Neural cell (in vitro differentiated cells): ENCODE measurements around the gene JAZF1.

Source experiments
- EP300 ChIP-seq: fragments of 450-650 bp; conservative IDR thresholded peaks from 2 replicates; pipeline ENCODE4 v1.6.1; 2014; ENCODE audit warnings: antibody characterized with exemption, mild to moderate bottlenecking, moderate library complexity; ENCODE audit not compliant: poor library complexity, severe bottlenecking
- EZH2 ChIP-seq: fragments of 200-600, 300-800 bp; shearing (Covaris generic), sonication (generic); IDR thresholded peaks from 2 replicates; pipeline ENCODE4 v1.6.1; 2014; ENCODE audit warnings: antibody characterized with exemption, low read length, borderline replicate concordance, mild to moderate bottlenecking; ENCODE audit not compliant: insufficient read depth, poor library complexity, severe bottlenecking
- POLR2AphosphoS5 ChIP-seq: IDR thresholded peaks from 2 replicates; pipeline ENCODE4 v1.6.1; 2012
- RAD21 ChIP-seq: fragments of 450-650 bp; conservative IDR thresholded peaks from 2 replicates; pipeline ENCODE4 v1.6.1; 2014; ENCODE audit warnings: antibody characterized with exemption, mild to moderate bottlenecking, moderate library complexity
- TF ChIP-seq, protein P1 (sequence below): fragments of 450-650 bp; IDR thresholded peaks from 2 replicates; pipeline ENCODE4 v1.5.1; 2014; ENCODE audit warnings: antibody characterized with exemption, mild to moderate bottlenecking, moderate library complexity; ENCODE audit not compliant: poor library complexity, severe bottlenecking

GRCh38 chr7:28155964-28156363 is 24.6 kb downstream of the JAZF1 start:
- TF ChIP-seq POLR2AphosphoS5 (no peak), EZH2 (no peak), EP300 (no peak), RAD21 (no peak)
- TF ChIP-seq, protein P1, sequence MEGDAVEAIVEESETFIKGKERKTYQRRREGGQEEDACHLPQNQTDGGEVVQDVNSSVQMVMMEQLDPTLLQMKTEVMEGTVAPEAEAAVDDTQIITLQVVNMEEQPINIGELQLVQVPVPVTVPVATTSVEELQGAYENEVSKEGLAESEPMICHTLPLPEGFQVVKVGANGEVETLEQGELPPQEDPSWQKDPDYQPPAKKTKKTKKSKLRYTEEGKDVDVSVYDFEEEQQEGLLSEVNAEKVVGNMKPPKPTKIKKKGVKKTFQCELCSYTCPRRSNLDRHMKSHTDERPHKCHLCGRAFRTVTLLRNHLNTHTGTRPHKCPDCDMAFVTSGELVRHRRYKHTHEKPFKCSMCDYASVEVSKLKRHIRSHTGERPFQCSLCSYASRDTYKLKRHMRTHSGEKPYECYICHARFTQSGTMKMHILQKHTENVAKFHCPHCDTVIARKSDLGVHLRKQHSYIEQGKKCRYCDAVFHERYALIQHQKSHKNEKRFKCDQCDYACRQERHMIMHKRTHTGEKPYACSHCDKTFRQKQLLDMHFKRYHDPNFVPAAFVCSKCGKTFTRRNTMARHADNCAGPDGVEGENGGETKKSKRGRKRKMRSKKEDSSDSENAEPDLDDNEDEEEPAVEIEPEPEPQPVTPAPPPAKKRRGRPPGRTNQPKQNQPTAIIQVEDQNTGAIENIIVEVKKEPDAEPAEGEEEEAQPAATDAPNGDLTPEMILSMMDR, result no peak
